ENCODE results near the gene ZNF770. TPM values are rescaled to one million over a fixed set of nuclear protein-coding genes. Genes with fewer than 3 reads are reported as not detected.
"Not testable (repeated sequence)": the region's sequence is repeated elsewhere in the genome, so short reads cannot be mapped to it uniquely, and the experiment has no call there.

The ZNF770 gene
- total and polyA plus RNA-seq, 2 donors (not counting 3 experiments of a cell fraction or from before 2014, with no cell fraction given), result 6.4 to 30.3 TPM

GRCh38 chr15:34933432-34933975 is 54.6 kb downstream of the ZNF770 start:
- Histone ChIP-seq H3K27ac (ENCODE audit: insufficient read depth, low read depth, low read length) (no peak overlapping the region), H4K20me1 (replicated peaks; ENCODE audit: control insufficient read depth, extremely low read depth, insufficient read depth, low read length) (no peaks in the 10 kb centered on the region), H3K9ac (replicated peaks; ENCODE audit: extremely low read depth, insufficient read depth, low read length) (no peak overlapping the region), H3K4me2 (ENCODE audit: insufficient read depth, low read length) (no peak overlapping the region), H3K79me2 (ENCODE audit: control insufficient read depth, insufficient read depth, low read length) (no peaks in the 10 kb centered on the region), H3K36me3 (ENCODE audit: control insufficient read depth in 2 of 2, extremely low read depth in 1 of 2, insufficient read depth in 2 of 2, low read length in 2 of 2) (peaks cover 5 to 6% of the 10 kb centered on the region in 2 experiments), H2AFZ (ENCODE audit: low read depth, low read length) (no peak overlapping the region), H3K9me1 (replicated peaks; ENCODE audit: control insufficient read depth, extremely low read depth, insufficient read depth, low read length) (no peaks in the 10 kb centered on the region), H3K27me3 (ENCODE audit: control insufficient read depth in 2 of 2, insufficient read depth in 2 of 2, low read length in 2 of 2) (no peaks in the 10 kb centered on the region), H3K4me1 (ENCODE audit: control insufficient read depth, extremely low read depth, insufficient read depth, low read length) (no peaks in the 10 kb centered on the region), H3K9me3 (replicated peaks; ENCODE audit: control insufficient read depth, insufficient read depth, low read length) (no peaks in the 10 kb centered on the region), H3K4me3 (replicated peaks in 1 of 3; ENCODE audit: insufficient read depth in 1 of 3, low read depth in 1 of 3, low read length in 3 of 3) (no peak overlapping the region)
- intact Hi-C loops (cut with micrococcal nuclease), result no loop called here
- dilution Hi-C loops (cut with MboI; ENCODE audit: extremely low pct_ligation_motif_present, low sequenced_read_pairs), result no loop called here
- FAIRE-seq, result no peak
- DNase-seq (ENCODE audit: low read depth, low spot score), result no peak
- BruUV-seq (replicated peaks), result no TSS peak
- CTCF ChIA-PET, result interaction anchor here (0.9 to 1.3 kb wide), 2 partner anchors 36 to 312 kb away, joined by 4 read pairs; partner anchors contain the start of gene AQR
- no peak for TF ChIP-seq POLR2AphosphoS5 (IDR thresholded peaks at IDR 0.05; ENCODE audit: insufficient read depth, low read depth, low read length)
- TF ChIP-seq, protein P1, sequence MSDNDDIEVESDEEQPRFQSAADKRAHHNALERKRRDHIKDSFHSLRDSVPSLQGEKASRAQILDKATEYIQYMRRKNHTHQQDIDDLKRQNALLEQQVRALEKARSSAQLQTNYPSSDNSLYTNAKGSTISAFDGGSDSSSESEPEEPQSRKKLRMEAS (IDR thresholded peaks at IDR 0.05; ENCODE audit: insufficient read depth, insufficient read length), result no peak
- TF ChIP-seq FOS (IDR thresholded peaks at IDR 0.05; ENCODE audit: borderline replicate concordance, insufficient read depth, low read length), result no peak
- no peak for TF ChIP-seq JUN (IDR thresholded peaks at IDR 0.05; ENCODE audit: borderline replicate concordance, insufficient read depth, insufficient read length, low read depth)
- TF ChIP-seq MYC (IDR thresholded peaks at IDR 0.05; ENCODE audit: low read depth, low read length), result no peak
- no peak for TF ChIP-seq EZH2 (IDR thresholded peaks at IDR 0.05; ENCODE audit: borderline replicate concordance, low read depth, low read length, severe bottlenecking)
- no peak for TF ChIP-seq CTCF (IDR thresholded peaks at IDR 0.05; ENCODE audit: extremely low read depth in 1 of 2, insufficient read depth in 1 of 2, low read depth in 1 of 2, low read length in 2 of 2)
- TF ChIP-seq POLR2A (IDR thresholded peaks at IDR 0.05; ENCODE audit: low read depth, low read length), result no peak
- no peak for TF ChIP-seq GATA2 (IDR thresholded peaks at IDR 0.05; ENCODE audit: insufficient read depth, insufficient read length, low read depth, low read length)
- POLR2A ChIA-PET, result no interaction called here

GRCh38 chr15:34928349-34928748 is 59.7 kb downstream of the ZNF770 start:
- H3K27ac ChIP-seq (ENCODE audit: insufficient read depth, low read depth, low read length); H3K79me2 ChIP-seq (ENCODE audit: control insufficient read depth, insufficient read depth, low read length); H3K4me3 ChIP-seq (replicated peaks in 1 of 3; ENCODE audit: insufficient read depth in 1 of 3, low read depth in 1 of 3, low read length in 3 of 3); H2AFZ ChIP-seq (ENCODE audit: low read depth, low read length); H3K27me3 ChIP-seq (ENCODE audit: control insufficient read depth in 2 of 2, insufficient read depth in 2 of 2, low read length in 2 of 2); BruUV-seq (replicated peaks); POLR2A ChIA-PET; H3K4me1 ChIP-seq (ENCODE audit: control insufficient read depth, extremely low read depth, insufficient read depth, low read length); intact Hi-C loops (cut with micrococcal nuclease); dilution Hi-C loops (cut with MboI; ENCODE audit: extremely low pct_ligation_motif_present, low sequenced_read_pairs); H3K9ac ChIP-seq (replicated peaks; ENCODE audit: extremely low read depth, insufficient read depth, low read length); H4K20me1 ChIP-seq (replicated peaks; ENCODE audit: control insufficient read depth, extremely low read depth, insufficient read depth, low read length); H3K4me2 ChIP-seq (ENCODE audit: insufficient read depth, low read length); DNase-seq (ENCODE audit: low read depth, low spot score); H3K36me3 ChIP-seq (ENCODE audit: control insufficient read depth in 2 of 2, extremely low read depth in 1 of 2, insufficient read depth in 2 of 2, low read length in 2 of 2); H3K9me1 ChIP-seq (replicated peaks; ENCODE audit: control insufficient read depth, extremely low read depth, insufficient read depth, low read length); FAIRE-seq; H3K9me3 ChIP-seq (replicated peaks; ENCODE audit: control insufficient read depth, insufficient read depth, low read length): not testable (repeated sequence)
- CTCF ChIA-PET, result interaction anchor here (0.8 kb wide), 1 partner anchor 8 kb away, joined by 3 read pairs; no protein-coding TSS in a partner anchor
